HepG2 (cell line): ENCODE results near the gene POLD3.

Experiments
- CHD2 ChIP-seq: IDR thresholded peaks from 2 replicates; pipeline ENCODE4 v1.6.1; 2011; ENCODE audit warnings: low read depth, low read length, improper control_type of control experiment
- SRF ChIP-seq: IDR thresholded peaks from 2 replicates; pipeline ENCODE4 v1.6.1; 2011; ENCODE audit warnings: mild to moderate bottlenecking, low read depth, low read length, moderate library complexity
- TAF15 ChIP-seq: fragments of 200-400 bp; formaldehyde crosslinking; IDR thresholded peaks from one replicate; pipeline ENCODE4 v1.6.1; 2018; ENCODE audit warnings: mild to moderate bottlenecking, low read depth, low read length; ENCODE audit not compliant: poor library complexity, severe bottlenecking
- ZNF24 ChIP-seq: fragments of 450-650 bp; IDR thresholded peaks from 2 replicates; pipeline ENCODE4 v1.6.1; 2017; ENCODE audit warnings: antibody characterized with exemption, mild to moderate bottlenecking
- TF ChIP-seq, protein P1 (sequence below): sonication (generic); formaldehyde crosslinking; IDR thresholded peaks from 2 replicates; pipeline ENCODE4 v1.5.0; 2020; ENCODE audit warnings: missing genetic modification reagents, mild to moderate bottlenecking, borderline replicate concordance

DNA sequence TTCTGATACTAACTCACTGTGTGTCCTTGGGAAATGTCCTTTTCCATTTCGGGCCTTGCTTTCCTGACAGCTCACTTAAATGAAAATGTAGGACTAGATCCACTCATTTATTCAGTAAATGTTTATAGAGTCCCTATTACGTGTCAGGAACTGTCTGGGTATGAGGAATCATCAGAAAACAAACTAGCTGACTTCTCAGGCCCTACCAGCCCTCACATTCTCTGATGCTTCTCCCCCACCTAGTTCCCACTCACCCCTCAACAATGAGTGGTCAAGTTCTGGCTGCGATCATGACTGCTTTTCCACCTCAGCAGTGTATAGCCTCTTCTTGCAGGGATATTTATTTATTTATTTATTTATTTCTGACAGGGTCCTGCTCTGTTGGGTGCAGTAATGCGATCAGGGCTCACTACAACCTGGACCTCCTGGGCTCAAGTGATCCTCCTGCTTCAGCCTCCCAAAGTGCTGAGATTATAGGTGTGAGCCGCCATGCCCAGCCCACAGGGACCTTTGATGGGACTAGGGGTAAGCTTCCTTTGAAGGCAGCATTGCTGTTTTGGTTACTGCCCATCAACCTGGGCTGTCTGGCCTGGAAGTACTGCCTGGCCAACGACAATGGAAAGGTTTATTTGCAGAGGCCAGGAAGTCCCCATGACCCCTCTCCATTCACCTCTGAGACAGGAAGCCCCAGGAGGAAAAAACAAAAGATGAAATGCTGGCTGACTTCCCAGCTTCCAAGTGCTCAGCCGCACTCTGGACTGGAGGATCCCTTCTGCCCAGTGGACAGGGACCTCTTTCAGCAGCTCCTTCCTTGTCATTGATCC, 33.1 kb upstream of the POLD3 start:
- no peak for TF ChIP-seq SRF
- TF ChIP-seq TAF15 = no peak
- no peak for TF ChIP-seq ZNF24
- no peak for TF ChIP-seq CHD2
- TF ChIP-seq, protein P1, sequence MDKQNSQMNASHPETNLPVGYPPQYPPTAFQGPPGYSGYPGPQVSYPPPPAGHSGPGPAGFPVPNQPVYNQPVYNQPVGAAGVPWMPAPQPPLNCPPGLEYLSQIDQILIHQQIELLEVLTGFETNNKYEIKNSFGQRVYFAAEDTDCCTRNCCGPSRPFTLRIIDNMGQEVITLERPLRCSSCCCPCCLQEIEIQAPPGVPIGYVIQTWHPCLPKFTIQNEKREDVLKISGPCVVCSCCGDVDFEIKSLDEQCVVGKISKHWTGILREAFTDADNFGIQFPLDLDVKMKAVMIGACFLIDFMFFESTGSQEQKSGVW = no peak
